Measurements from ENCODE around the gene NXPH4.

DNA sequence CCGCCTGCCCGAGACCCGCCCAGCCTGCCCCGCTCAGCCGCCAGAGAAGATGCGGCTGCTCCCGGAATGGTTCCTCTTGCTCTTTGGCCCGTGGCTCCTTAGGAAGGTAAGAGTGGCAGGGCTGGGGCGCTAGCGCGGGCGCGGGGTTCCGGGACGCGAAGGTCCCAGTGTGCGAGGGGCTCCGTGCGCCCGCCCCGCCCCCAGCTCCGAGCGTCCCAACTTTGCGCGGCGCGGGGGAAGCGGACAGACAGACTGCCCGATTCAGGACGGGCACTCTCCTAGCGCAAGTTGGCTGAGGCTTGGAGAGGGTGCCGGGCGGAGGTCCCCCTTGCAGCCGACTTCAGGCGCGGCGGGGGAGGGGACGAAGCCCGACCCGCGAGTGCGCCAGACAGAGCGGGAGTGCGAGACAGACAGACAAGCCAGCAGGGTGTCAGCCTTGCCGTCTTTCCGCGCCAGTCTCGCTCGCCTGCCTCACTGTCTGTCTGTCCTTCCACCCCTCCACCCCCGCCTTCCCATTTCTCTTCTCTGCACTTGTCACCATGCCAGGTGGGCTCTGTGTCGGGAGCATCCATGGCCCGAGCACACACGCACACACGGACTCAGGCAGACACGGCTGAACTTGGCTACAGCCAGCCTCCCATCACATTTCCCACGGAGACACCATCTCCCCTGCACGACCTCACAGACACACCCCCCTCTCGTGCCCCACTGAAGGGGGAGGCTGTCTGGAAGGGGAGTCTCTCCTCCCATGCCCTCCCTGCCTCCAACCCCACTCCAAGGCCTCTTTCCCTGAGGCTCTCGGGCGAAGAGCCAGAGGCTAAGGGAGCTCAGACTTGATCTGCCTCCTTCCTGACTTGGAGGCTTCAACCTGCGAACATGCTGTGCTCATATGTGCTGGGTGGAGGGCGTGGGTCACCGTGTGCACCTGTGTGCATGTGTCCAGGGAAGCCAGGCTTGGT, 606 bp downstream of the NXPH4 start:
- TF ChIP-seq POLR2A (IDR thresholded peaks at IDR 0.05): no peak
- no peak for TF ChIP-seq CTCF (IDR thresholded peaks at IDR 0.05)

All from esophagus squamous epithelium (tissue), 4 donors.